ENCODE results near the gene RPS6KA5. TPM values are rescaled to one million over a fixed set of nuclear protein-coding genes. Genes with fewer than 3 reads are reported as not detected.
"Not testable (repeated sequence)": the region's sequence is repeated elsewhere in the genome, so short reads cannot be mapped to it uniquely, and the experiment has no call there.

The RPS6KA5 gene
- total and polyA plus RNA-seq, 4 donors: 1.1 to 14.8 (median 5.6) TPM

GRCh38 chr14:90844321-90844720, 216.1 kb downstream of the RPS6KA5 start:
- Histone ChIP-seq H3K9ac (ENCODE audit: insufficient read depth in 1 of 2, low read length in 2 of 2) (no peak overlapping the region), H3K9me3 (ENCODE audit: control insufficient read depth in 4 of 4, insufficient read depth in 3 of 4, low read length in 3 of 4) (no peaks in the 10 kb centered on the region), H3K27me3 (ENCODE audit: control insufficient read depth in 3 of 3, insufficient read depth in 3 of 3, low read length in 2 of 3) (no peaks in the 10 kb centered on the region), H3K27ac (ENCODE audit: low read depth in 1 of 2, low read length in 1 of 2) (no peak overlapping the region), H3K4me3 (no peak overlapping the region), H3K4me1 (ENCODE audit: control insufficient read depth in 5 of 5, insufficient read depth in 5 of 5, low read length in 5 of 5) (peaks cover 0 to 2% (median 0%) of the 10 kb centered on the region in 5 donors), H3K36me3 (ENCODE audit: control insufficient read depth in 4 of 4, insufficient read depth in 4 of 4, low read length in 4 of 4) (no peaks in the 10 kb centered on the region)
- 76 to 88% methylated on average over 3 of the region's 3 CpGs for WGBS, 2 donors
- no peak for DNase-seq
- no peak for ATAC-seq (ENCODE audit: insufficient read depth, low FRiP score)
- TF ChIP-seq, protein P1, sequence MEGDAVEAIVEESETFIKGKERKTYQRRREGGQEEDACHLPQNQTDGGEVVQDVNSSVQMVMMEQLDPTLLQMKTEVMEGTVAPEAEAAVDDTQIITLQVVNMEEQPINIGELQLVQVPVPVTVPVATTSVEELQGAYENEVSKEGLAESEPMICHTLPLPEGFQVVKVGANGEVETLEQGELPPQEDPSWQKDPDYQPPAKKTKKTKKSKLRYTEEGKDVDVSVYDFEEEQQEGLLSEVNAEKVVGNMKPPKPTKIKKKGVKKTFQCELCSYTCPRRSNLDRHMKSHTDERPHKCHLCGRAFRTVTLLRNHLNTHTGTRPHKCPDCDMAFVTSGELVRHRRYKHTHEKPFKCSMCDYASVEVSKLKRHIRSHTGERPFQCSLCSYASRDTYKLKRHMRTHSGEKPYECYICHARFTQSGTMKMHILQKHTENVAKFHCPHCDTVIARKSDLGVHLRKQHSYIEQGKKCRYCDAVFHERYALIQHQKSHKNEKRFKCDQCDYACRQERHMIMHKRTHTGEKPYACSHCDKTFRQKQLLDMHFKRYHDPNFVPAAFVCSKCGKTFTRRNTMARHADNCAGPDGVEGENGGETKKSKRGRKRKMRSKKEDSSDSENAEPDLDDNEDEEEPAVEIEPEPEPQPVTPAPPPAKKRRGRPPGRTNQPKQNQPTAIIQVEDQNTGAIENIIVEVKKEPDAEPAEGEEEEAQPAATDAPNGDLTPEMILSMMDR (IDR thresholded peaks at IDR 0.05; ENCODE audit: control extremely low read depth, extremely low read depth): no peak

DNA sequence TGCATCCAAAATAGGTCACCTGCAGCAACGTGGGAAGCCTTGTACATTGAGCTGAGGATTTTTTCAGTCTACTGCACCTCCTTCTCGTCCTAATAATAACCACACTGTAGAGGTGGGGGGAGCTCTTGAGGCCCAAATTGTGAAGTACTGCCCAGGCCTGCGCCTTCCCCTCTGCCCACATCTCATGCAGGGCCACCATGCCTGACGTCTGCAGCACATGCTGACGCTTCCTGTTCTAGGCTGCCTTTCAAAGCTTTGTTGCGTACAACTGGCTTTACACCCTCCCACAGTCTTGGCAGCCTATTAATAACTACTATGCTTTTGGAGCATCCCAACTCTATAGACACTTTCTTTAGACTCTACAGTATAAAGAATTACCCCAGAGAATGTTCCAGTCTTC, 217.7 kb downstream of the RPS6KA5 start:
- Histone ChIP-seq H3K4me1 (ENCODE audit: control insufficient read depth in 5 of 5, insufficient read depth in 5 of 5, low read length in 5 of 5) (peaks cover 0 to 7% (median 3%) of the 10 kb centered on the region in 5 donors), H3K27ac (ENCODE audit: low read depth in 1 of 2, low read length in 1 of 2) (no peak overlapping the region), H3K9ac (ENCODE audit: insufficient read depth in 1 of 2, low read length in 2 of 2) (no peak overlapping the region), H3K4me3 (no peak overlapping the region), H3K9me3 (ENCODE audit: control insufficient read depth in 4 of 4, insufficient read depth in 3 of 4, low read length in 3 of 4) (no peaks in the 10 kb centered on the region), H3K27me3 (ENCODE audit: control insufficient read depth in 3 of 3, insufficient read depth in 3 of 3, low read length in 2 of 3) (no peaks in the 10 kb centered on the region), H3K36me3 (ENCODE audit: control insufficient read depth in 4 of 4, insufficient read depth in 4 of 4, low read length in 4 of 4) (no peaks in the 10 kb centered on the region)
- WGBS, 2 donors: 41 to 65% methylated on average over 6 of the region's 6 CpGs
- DNase-seq (peak in 1 of 3 donors; percentile 50), ATAC-seq (ENCODE audit: insufficient read depth, low FRiP score) (peak; percentile 15)
- TF ChIP-seq, protein P1 (IDR thresholded peaks at IDR 0.05; ENCODE audit: control extremely low read depth, extremely low read depth): no peak

GRCh38 chr14:90840667-90841066, 219.8 kb downstream of the RPS6KA5 start:
- H3K9ac ChIP-seq (ENCODE audit: insufficient read depth in 1 of 2, low read length in 2 of 2); H3K4me1 ChIP-seq (ENCODE audit: control insufficient read depth in 5 of 5, insufficient read depth in 5 of 5, low read length in 5 of 5); DNase-seq; H3K4me3 ChIP-seq; H3K36me3 ChIP-seq (ENCODE audit: control insufficient read depth in 4 of 4, insufficient read depth in 4 of 4, low read length in 4 of 4); H3K27ac ChIP-seq (ENCODE audit: low read depth in 1 of 2, low read length in 1 of 2); ATAC-seq (ENCODE audit: insufficient read depth, low FRiP score); H3K27me3 ChIP-seq (ENCODE audit: control insufficient read depth in 3 of 3, insufficient read depth in 3 of 3, low read length in 2 of 3); H3K9me3 ChIP-seq (ENCODE audit: control insufficient read depth in 4 of 4, insufficient read depth in 3 of 4, low read length in 3 of 4): not testable (repeated sequence)
- 96 to 99% methylated on average over 4 of the region's 4 CpGs for WGBS, 2 donors

GRCh38 chr14:90839889-90840266, 220.6 kb downstream of the RPS6KA5 start:
- Histone ChIP-seq H3K9me3 (ENCODE audit: control insufficient read depth in 4 of 4, insufficient read depth in 3 of 4, low read length in 3 of 4) (no peaks in the 10 kb centered on the region), H3K27me3 (ENCODE audit: control insufficient read depth in 3 of 3, insufficient read depth in 3 of 3, low read length in 2 of 3) (no peaks in the 10 kb centered on the region), H3K4me3 (no peak overlapping the region), H3K4me1 (ENCODE audit: control insufficient read depth in 5 of 5, insufficient read depth in 5 of 5, low read length in 5 of 5) (peaks cover 0 to 7% (median 3%) of the 10 kb centered on the region in 5 donors), H3K9ac (ENCODE audit: insufficient read depth in 1 of 2, low read length in 2 of 2) (no peak overlapping the region), H3K27ac (ENCODE audit: low read depth in 1 of 2, low read length in 1 of 2) (peak overlapping the region in 1 of 2 donors; percentile 2), H3K36me3 (ENCODE audit: control insufficient read depth in 4 of 4, insufficient read depth in 4 of 4, low read length in 4 of 4) (no peaks in the 10 kb centered on the region)
- ATAC-seq (ENCODE audit: insufficient read depth, low FRiP score) (no peak), DNase-seq (no peak)
- WGBS, 2 donors: 85 to 94% methylated on average over 3 of the region's 3 CpGs
- TF ChIP-seq, protein P1 (IDR thresholded peaks at IDR 0.05; ENCODE audit: control extremely low read depth, extremely low read depth): no peak

All from lung (tissue), 12 donors.